Stimulated activated CD8-positive, alpha-beta memory T cell treated with anti-CD3 and anti-CD28 coated beads, Interleukin-2, amount 100 ng/mL, for 1 hour (primary cell): Measurements from ENCODE around the gene OR7C1.
"Not testable (repeated sequence)": the region's sequence is repeated elsewhere in the genome, so short reads cannot be mapped to it uniquely, and the experiment has no call there.

Source experiments
- DNase-seq, 2 donors: peaks; one replicate each; pipeline ENCODE4 v3.0.0-alpha.2; 2020; ENCODE audit warnings: low read depth in 2 of 2

OR7C1 gene

DNA sequence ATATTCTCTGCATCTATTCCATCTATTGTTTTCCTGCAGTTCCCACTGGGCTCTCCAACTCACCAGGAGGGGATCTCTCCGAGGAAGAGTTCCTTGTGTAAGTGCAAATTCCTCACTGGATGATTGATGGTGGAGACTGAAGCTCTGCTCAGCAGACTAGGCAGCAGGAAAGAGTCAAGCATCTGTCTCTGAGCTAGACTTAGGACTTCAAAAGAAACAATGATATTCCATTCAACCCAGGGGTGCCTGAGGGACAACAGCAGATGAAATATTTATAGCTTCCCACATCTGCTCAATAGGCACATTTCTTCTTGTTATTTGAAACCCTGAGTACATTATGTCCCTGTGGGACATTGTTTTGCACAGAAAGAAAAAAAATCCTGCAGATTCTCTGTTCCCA lies at the start of gene OR7C1, which contains the start of gene OR7A5:
Gene OR7C1, minus strand, starts transcription at position 175 of the 400 bp plus-strand sequence. CDS start 35,049 bp downstream, outside the sequence.
Gene OR7A5, minus strand, starts transcription at position 175 of the 400 bp plus-strand sequence. CDS start 6,944 bp downstream, outside the sequence.
- DNase-seq: no peak

GRCh38 chr19:14871619-14872230 lies 36.7 kb upstream of the OR7C1 start:
- DNase-seq: no peak

DNA sequence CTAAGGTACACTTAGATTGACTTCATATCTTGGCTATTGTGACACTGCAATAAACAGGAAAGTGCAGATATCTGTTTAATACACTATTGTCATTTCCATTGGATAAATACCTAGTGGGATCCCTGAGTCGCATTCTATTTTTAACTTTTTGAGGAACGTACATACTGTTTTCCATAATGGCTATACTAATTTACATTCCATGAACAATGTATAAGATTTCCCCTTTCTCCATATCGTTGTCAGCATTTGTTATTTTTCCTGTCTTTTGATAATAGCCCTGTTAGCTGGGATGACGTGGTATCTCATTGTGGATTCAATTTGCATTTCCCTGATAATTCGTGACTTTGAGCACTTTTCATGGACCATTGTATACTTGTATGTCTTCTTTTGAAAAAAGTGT lies 33.5 kb upstream of the OR7C1 start:
- no peak for DNase-seq

DNA sequence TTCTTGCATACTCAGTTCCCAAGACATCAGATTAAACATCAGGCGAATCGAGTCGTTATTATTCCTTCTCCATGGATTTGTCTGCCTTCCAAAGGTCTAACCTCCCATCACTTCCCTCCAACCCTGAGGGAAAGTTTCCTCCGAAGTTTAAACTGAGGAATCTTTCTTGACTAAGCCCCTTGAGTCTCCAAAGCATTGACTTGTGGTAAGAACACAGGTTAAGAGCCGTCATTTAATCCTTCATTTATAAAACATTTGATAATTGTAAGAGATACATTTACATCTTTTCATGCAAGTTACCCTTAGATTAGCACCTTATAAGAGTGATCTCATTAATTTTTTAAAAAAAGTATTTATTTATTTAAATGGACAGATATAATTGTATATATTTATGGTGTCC lies 13.8 kb upstream of the OR7C1 start, which contains the start of gene OR7A10:
Gene OR7A10, minus strand, starts transcription at position 101 of the 400 bp plus-strand sequence. CDS start 7,045 bp downstream, outside the sequence.
- no peak for DNase-seq

DNA sequence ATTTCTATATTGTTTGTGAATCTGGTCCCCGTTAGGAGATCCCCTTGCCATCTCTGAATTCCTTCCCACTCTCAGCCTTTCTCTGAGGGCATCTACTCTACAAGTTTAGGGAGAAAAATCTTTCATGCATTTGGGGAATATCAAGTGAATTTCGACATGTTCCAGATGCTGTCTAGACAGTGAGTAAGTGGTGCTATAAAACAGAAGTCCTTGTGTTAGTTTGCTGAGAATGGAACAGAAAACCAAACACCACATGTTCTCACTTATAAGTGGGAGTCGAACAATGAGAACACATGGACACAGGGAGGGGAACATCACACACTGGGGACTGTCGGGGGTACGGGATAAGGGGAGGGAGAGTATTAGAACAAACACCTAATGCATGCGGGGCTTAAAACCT lies 8.6 kb upstream of the OR7C1 start:
- no peak for DNase-seq

- no peak for DNase-seq
Measured at GRCh38 chr19:14843169-14843568, 8.2 kb upstream of the OR7C1 start.

DNA sequence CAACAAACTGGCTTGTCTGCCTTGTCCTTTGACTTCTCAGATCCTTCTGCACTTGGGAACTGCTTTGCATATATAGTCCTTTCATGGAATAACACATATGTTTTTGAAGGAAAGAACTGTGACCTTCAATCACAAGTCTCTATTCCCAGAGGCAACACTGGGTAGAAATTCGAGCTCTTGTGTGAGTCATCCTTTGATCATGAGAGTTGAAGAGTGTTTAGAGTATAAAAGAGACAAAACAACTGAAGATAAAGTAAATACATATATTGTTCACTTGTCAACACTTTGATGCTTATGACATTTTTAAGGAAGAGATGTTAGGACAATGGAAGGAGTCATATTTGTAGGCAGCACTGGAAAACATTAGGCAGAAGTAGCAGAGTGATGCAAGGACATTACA lies 5.2 kb upstream of the OR7C1 start:
- DNase-seq: no peak

- no peak for DNase-seq
Measured at GRCh38 chr19:14837391-14837790, 2.4 kb upstream of the OR7C1 start.

DNA sequence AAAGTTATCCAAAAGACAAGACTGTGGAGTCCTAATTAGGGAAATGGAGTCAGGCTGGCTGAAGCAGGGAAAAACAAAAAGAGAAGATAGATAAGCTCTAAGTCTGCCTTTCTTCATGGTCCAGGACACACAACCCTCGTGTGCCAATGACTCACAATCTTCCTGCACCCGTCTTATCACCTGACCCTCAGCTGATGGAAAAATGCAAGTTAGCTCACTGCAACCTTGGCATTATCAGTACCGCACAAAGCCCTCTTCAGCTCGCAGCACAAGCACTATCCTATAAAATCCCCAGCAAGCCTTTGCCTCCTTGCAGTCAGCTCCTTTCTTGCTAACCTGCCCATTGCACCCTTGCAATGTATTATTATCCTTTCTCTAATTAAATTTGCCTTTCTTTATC lies 4.3 kb downstream of the OR7C1 start:
- DNase-seq: no peak

- no peak for DNase-seq
Measured at GRCh38 chr19:14826006-14826405, 9.0 kb downstream of the OR7C1 start.

DNA sequence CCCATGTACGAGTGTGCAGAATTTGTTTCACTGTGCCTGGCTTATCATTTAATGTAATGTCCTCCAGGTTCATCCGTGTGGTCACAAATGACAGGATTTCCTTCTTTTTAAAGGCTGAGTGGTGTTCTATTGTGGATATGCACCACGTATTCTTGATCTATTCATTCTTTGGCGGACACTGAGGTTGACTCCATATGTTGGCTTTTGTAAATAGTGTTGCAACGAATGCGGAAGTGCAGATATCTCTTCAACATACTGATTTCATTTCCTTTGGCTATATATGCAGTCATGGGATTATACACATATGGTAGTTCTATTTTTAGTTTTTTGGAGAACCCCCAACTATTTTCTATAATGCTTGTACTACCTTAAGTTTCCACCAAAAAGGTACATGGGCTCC lies 13.0 kb downstream of the OR7C1 start:
- DNase-seq: no peak

GRCh38 chr19:14818588-14818987 lies 16.4 kb downstream of the OR7C1 start:
- DNase-seq: no peak

- no peak for DNase-seq
Measured at GRCh38 chr19:14817052-14817451, 17.9 kb downstream of the OR7C1 start.

DNA sequence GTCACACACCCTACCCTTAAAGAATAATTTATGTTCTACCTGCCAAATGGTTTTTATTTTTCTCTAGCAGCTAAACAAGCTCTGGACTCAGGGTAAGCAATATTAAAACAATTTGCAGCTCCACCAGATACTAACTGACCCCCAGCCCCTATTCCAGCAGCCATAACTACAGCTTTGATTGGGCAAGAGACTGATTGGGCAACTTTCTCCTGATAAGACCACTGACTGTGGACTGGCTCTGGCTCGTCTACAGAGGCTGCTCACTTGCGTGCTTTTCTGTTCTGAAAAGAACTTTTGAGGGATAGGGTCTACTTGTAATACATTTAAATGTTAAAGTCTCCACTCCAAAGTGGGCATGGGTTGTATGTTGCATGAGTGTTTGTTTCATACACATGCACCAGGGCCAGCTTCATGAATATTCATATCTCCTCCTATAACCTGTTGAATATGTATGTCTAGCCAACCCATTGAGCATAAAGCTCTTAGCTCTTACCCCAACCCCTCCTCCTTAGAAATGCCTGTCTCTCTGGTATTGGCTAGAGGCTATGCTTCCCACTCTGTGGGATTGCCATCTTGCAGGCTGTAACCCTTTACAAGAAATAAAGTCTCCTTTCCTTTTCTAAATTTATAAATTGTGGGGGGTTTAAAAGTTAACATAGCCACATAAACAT lies 19.9 kb downstream of the OR7C1 start:
- DNase-seq: no peak

DNA sequence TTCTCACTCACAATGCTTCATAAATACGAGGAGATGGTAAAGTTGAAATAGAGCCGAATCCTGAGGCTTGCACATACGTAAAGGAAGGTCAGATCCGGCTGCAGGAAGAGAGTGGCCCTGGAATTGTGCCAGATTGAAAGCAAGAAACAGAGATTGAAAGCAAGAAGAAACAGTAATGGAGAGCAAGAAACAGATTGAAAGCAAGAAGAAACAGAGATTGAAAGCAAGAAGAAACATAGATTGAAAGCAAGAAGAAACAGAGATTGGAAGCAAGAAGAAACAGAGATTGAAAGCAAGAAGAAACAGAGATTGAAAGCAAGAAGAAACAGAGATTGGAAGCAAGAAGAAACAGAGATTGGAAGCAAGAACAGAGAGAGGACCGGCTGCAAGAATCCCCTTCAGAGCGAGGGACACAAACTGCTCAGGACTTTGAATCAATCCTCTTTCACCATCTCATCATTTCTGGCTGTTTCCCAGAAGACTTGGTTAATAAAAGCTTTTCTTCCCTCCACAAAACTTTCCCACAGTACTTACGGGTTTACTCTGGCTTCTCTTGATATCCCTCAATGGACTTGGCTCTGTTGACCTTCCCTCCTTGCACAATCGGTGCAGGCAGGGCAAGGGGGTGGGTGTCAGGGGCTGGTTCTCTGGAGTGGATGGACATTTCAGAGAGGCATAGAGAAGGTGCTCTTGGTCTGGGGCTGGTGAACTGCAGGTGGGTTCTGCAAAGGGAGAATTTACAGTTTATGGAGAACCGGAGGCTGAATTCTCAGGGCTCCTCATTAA lies 25.5 kb downstream of the OR7C1 start:
- DNase-seq: no peak

GRCh38 chr19:14804765-14805164 lies 30.2 kb downstream of the OR7C1 start:
- DNase-seq: no peak

GRCh38 chr19:14798760-14799159 lies 36.2 kb downstream of the OR7C1 start:
- no peak for DNase-seq

GRCh38 chr19:14796021-14796420 lies 39.0 kb downstream of the OR7C1 start:
- no peak for DNase-seq

DNA sequence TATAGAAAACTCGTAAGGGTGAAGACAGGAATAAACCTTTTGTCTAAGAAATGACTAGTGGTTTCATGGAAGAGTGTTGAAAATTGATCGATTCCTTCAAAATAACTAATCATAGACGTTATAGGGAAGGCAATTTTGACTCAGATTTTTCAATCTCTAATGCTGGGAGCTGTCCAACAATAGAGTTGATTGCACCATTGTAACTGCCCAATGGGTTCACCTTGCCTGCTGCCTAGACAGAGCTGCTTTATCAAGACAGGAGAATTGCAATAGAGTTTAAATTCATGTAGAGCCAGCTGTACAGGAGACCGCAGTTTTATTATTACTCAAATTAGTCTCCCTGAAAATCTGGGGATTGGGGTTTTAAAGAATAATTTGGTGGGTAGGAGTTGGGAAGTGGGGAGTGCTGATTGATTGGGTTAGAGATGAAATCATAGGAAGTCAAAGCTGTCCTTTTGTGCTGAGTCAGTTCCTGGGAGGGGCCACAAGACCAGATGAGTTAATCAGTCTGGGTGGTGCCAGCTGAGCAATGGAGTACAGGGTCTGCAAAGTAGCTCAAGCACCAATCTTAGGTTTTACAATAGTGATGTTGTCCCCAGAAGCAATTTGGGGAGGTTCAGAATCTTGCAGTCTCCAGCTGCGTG lies 39.8 kb downstream of the OR7C1 start:
- no peak for DNase-seq

DNA sequence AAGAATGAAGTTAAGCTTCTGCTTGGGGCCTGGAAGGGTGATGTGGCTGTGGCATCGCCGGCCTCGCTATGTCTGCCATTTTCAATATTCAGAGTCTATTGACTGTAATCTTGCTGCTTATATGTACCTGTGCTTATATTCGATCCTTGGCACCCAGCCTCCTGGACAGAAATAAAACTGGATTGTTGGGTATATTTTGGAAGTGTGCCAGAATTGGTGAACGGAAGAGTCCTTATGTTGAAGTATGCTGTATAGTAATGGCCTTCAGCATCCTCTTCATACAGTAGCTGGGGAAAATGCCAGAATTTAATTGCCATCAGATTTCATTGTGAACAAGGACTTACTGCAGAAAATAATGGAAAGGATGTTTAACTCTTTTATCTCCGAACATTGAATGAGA lies 42.7 kb downstream of the OR7C1 start:
- DNase-seq: not testable (repeated sequence)

DNA sequence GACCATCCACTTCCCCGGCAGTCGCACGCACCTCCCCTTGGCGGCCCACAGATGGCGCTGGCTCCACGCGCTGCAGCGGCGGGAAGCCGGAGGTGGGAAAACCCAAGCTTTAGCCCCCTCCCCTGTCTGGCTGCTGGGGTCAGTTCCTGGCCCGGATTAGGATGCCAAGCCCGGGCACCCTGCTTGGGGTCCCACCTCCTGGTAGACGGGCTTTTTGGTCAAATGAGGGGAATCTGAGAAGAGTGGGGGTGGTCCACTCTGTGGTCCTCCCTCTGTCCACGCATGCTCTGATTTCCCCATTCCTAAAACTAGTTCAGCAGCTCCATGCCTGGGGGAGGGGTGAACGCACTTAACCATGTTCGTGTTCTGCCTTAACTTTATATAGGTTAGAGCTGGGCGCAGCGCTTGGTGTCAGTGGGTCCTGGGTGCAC lies 48.5 kb downstream of the OR7C1 start:
- no peak for DNase-seq
